GM19467 (cell line): Measurements from ENCODE around the gene DHRS7B.
"Not testable (repeated sequence)": the region's sequence is repeated elsewhere in the genome, so short reads cannot be mapped to it uniquely, and the experiment has no call there.

Experiments
- ATAC-seq: cut with Tn5 transposase; IDR thresholded peaks from one replicate; pipeline ENCODE4 v1.9.1; 2021; ENCODE audit warnings: mild to moderate bottlenecking, moderate library complexity; ENCODE audit not compliant: unreplicated experiment

Gene DHRS7B

GRCh38 chr17:21176773-21177395 lies 50.1 kb downstream of the DHRS7B start:
- ATAC-seq = no peak

- ATAC-seq = no peak
Measured at GRCh38 chr17:21177401-21177800, 50.6 kb downstream of the DHRS7B start.

- no peak for ATAC-seq
Measured at GRCh38 chr17:21177854-21178600, 51.3 kb downstream of the DHRS7B start.

- no peak for ATAC-seq
Measured at GRCh38 chr17:21183468-21183867, 56.7 kb downstream of the DHRS7B start.

GRCh38 chr17:21184570-21184969 lies 57.8 kb downstream of the DHRS7B start:
- no peak for ATAC-seq

- no peak for ATAC-seq
Measured at GRCh38 chr17:21185061-21185460, 58.3 kb downstream of the DHRS7B start.

- no peak for ATAC-seq
Measured at GRCh38 chr17:21186399-21187187, 59.8 kb downstream of the DHRS7B start.

GRCh38 chr17:21189361-21189760 lies 62.6 kb downstream of the DHRS7B start:
- ATAC-seq = no peak

- no peak for ATAC-seq
Measured at GRCh38 chr17:21190078-21190477, 63.3 kb downstream of the DHRS7B start.

- no peak for ATAC-seq
Measured at GRCh38 chr17:21191698-21192097, 64.9 kb downstream of the DHRS7B start.

- not testable (repeated sequence) for ATAC-seq
Measured at GRCh38 chr17:21192414-21192813, 65.7 kb downstream of the DHRS7B start.

GRCh38 chr17:21193031-21193430 lies 66.3 kb downstream of the DHRS7B start:
- ATAC-seq = no peak

GRCh38 chr17:21194226-21194625 lies 67.5 kb downstream of the DHRS7B start:
- ATAC-seq = no peak

GRCh38 chr17:21194703-21195102 lies 67.9 kb downstream of the DHRS7B start:
- no peak for ATAC-seq

GRCh38 chr17:21196126-21196525 lies 69.4 kb downstream of the DHRS7B start:
- ATAC-seq = no peak

GRCh38 chr17:21198411-21198810 lies 71.6 kb downstream of the DHRS7B start:
- no peak for ATAC-seq

- ATAC-seq = no peak
Measured at GRCh38 chr17:21199311-21199710, 72.5 kb downstream of the DHRS7B start.

GRCh38 chr17:21199856-21200255 lies 73.1 kb downstream of the DHRS7B start:
- ATAC-seq = no peak

GRCh38 chr17:21200590-21201297 lies 74.0 kb downstream of the DHRS7B start:
- no peak for ATAC-seq

GRCh38 chr17:21201298-21201595 lies 74.5 kb downstream of the DHRS7B start:
- no peak for ATAC-seq

- no peak for ATAC-seq
Measured at GRCh38 chr17:21201874-21202273, 75.1 kb downstream of the DHRS7B start.
